Panc1 (cell line): ENCODE results near the gene PSMB7. TPM values are rescaled to one million over a fixed set of nuclear protein-coding genes. Genes with fewer than 3 reads are reported as not detected.

ENCODE experiments used
- ATAC-seq: fragments of 200-7000 bp; cut with Tn5 transposase; 2 replicates; pipeline ENCODE4 v1.9.1; 2020; ENCODE audit warnings: mild to moderate bottlenecking, moderate library complexity
- BruUV-seq: library from RNA; stranded (reverse); fragments of 400-500 nt; replicated peaks from 2 replicates; lab custom pipeline; 2021; lab: Mats Ljungman, UMichigan
- CTCF ChIA-PET: fragments of 300-600 bp; sonication (Branson Sonifier 250); formaldehyde crosslinking; loops from one replicate; lab custom pipeline; 2022; ENCODE audit warnings: antibody characterized with exemption; lab: Charles Lee
- POLR2A ChIA-PET: fragments of 300-600 bp; sonication (Branson Sonifier 250); formaldehyde crosslinking; loops from one replicate; lab custom pipeline; 2022; ENCODE audit warnings: antibody characterized with exemption; lab: Charles Lee
- DNase-seq: peaks from one replicate; pipeline ENCODE4 v3.0.0-alpha.2; 2010; ENCODE audit warnings: low read depth, low spot score
- H3K27ac ChIP-seq: 2 replicates; pipeline ENCODE4 v1.5.1; 2011; ENCODE audit warnings: mild to moderate bottlenecking, low read length, inconsistent platforms
- H3K27me3 ChIP-seq: fragments of 200-500 bp; sonication (Bioruptor generic); 2 replicates; pipeline ENCODE4 v1.6.0; 2014; ENCODE audit warnings: low read length, inconsistent platforms; ENCODE audit not compliant: control insufficient read depth, insufficient read depth
- H3K36me3 ChIP-seq: fragments of 200-500 bp; sonication (Bioruptor generic); 2 replicates; pipeline ENCODE4 v1.5.1; 2014; ENCODE audit warnings: inconsistent platforms, mild to moderate bottlenecking, low read length, moderate library complexity; ENCODE audit not compliant: control insufficient read depth, insufficient read depth
- H3K4me1 ChIP-seq: 2 replicates; pipeline ENCODE4 v1.5.1; 2011; ENCODE audit warnings: inconsistent platforms, mild to moderate bottlenecking, low read length, moderate library complexity; ENCODE audit not compliant: control insufficient read depth, insufficient read depth
- H3K4me3 ChIP-seq, 2 experiments: 2 replicates each; pipeline ENCODE4 v1.5.1; 2011 to 2012; ENCODE audit warnings: low read depth in 2 of 2, low read length in 2 of 2, mild to moderate bottlenecking in 2 of 2, inconsistent platforms in 1 of 2, moderate library complexity in 1 of 2
- H3K9me3 ChIP-seq: fragments of 200-500 bp; sonication (Bioruptor generic); 2 replicates; pipeline ENCODE4 v1.5.1; 2014; ENCODE audit warnings: low read depth, mild to moderate bottlenecking, inconsistent platforms, low read length, moderate library complexity; ENCODE audit not compliant: control insufficient read depth, insufficient read depth
- CTCF ChIP-seq: fragments of 450-650 bp; IDR thresholded peaks from 2 replicates; pipeline ENCODE4 v1.5.1; 2017; ENCODE audit warnings: mild to moderate bottlenecking
- POLR2AphosphoS5 ChIP-seq: IDR thresholded peaks from 2 replicates; pipeline ENCODE4 v1.6.1; 2012; ENCODE audit warnings: mild to moderate bottlenecking, low read depth, low read length, moderate library complexity
- REST ChIP-seq, 2 experiments: IDR thresholded peaks; 2 replicates each; pipeline ENCODE4 v1.6.1; 2011 to 2012; ENCODE audit warnings: low read depth in 2 of 2, control low read depth in 1 of 2, low read length in 1 of 2, mild to moderate bottlenecking in 1 of 2, moderate library complexity in 1 of 2; ENCODE audit not compliant: insufficient read depth in 1 of 2
- SIN3A ChIP-seq: IDR thresholded peaks from 2 replicates; pipeline ENCODE4 v1.6.1; 2012; ENCODE audit warnings: low read depth, mild to moderate bottlenecking, low read length, moderate library complexity, borderline replicate concordance; ENCODE audit not compliant: insufficient read depth
- TCF7L2 ChIP-seq: IDR thresholded peaks from 2 replicates; pipeline ENCODE4 v1.6.1; 2011; ENCODE audit warnings: mild to moderate bottlenecking, low read depth, low read length, inconsistent platforms
- in situ Hi-C: cut with HindIII; loops from 2 replicates; pipeline ENCODE4 v1.10.0; 2016; ENCODE audit warnings: low sequenced_read_pairs, low pct_unique_long_range_greater_than_20kb
- intact Hi-C: fragments of 100-400 bp; cut with micrococcal nuclease; formaldehyde crosslinking; loops from one replicate; pipeline ENCODE4 v1.10.0; 2022; ENCODE audit not compliant: unreplicated experiment
- total RNA-seq: library from RNA; stranded (reverse); gene quantifications from one replicate; pipeline ENCODE4 v1.2.1, GENCODE V29; 2021; ENCODE audit not compliant: unreplicated experiment

The PSMB7 gene
- total RNA-seq, 1 experiment from 2014 or later, result 167 TPM

- Histone ChIP-seq H3K4me1 (peaks cover 7% of the 10 kb centered on the region), H3K27me3 (no peaks in the 10 kb centered on the region), H3K27ac (no peak overlapping the region), H3K4me3 (no peak overlapping the region), H3K36me3 (no peaks in the 10 kb centered on the region; the same call in 1 of the 2 replicates), H3K9me3 (no peaks in the 10 kb centered on the region)
- in situ Hi-C loops, result no loop called here
- no TSS peak for BruUV-seq
- ChIA-PET CTCF (no interaction called here), POLR2A (no interaction called here)
- intact Hi-C loops, result no loop called here
- DNase-seq, result no peak
- ATAC-seq, result no peak
- TF ChIP-seq CTCF, result no peak
- no peak for TF ChIP-seq REST (IDR thresholded peaks at IDR 0.05; ENCODE audit: insufficient read depth in 1 of 2, low read depth in 2 of 2, low read length in 1 of 2)
- TF ChIP-seq SIN3A, result no peak
- TF ChIP-seq TCF7L2, result no peak
- TF ChIP-seq POLR2AphosphoS5, result no peak
These were observed 45.9 kb downstream of the PSMB7 start for GRCh38 chr9:124369231-124369797.

DNA sequence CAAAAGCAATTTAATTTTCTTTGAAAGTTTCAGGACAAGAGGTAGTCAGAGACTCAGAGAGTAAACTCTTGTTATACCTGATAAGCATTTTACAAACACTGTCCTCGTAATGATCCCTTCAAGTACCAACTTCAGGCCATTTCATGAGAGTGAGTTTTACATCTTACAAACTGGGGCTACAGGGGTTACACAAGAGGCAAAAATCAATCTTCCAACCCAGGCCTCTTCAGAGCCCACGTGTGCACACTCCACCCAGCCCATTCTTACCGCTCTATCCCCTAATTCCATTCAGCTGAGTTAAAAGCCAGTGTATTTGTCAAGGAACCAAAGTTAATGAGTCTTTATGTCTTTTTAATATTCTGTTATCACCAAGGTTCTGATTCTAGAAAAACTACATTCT lies 46.5 kb downstream of the PSMB7 start:
- BruUV-seq, result no TSS peak

More for the DNA sequence above, 46.5 kb downstream of the PSMB7 start:
- H3K4me3 ChIP-seq, result no peak overlapping the region
- POLR2A ChIA-PET, result no interaction called here
- no peaks in the 10 kb centered on the region for H3K9me3 ChIP-seq
- no peak for DNase-seq
- H3K27me3 ChIP-seq, result no peaks in the 10 kb centered on the region
- in situ Hi-C loops (no loop called here), intact Hi-C loops (no loop called here)
- H3K36me3 ChIP-seq, result no peaks in the 10 kb centered on the region; the same call in 1 of the 2 replicates
- TF ChIP-seq TCF7L2 (no peak), CTCF (no peak), REST (IDR thresholded peaks at IDR 0.05; ENCODE audit: insufficient read depth in 1 of 2, low read depth in 2 of 2, low read length in 1 of 2) (no peak), POLR2AphosphoS5 (no peak)
- CTCF ChIA-PET, result no interaction called here
- H3K4me1 ChIP-seq, result peaks cover 7% of the 10 kb centered on the region
- ATAC-seq, result no peak
- no peak overlapping the region for H3K27ac ChIP-seq
